Measurements from ENCODE around the gene PPP1R14D.
A peak's percentile ranks its signal among the peaks of the same experiment; 100 is the strongest.

PPP1R14D gene

DNA sequence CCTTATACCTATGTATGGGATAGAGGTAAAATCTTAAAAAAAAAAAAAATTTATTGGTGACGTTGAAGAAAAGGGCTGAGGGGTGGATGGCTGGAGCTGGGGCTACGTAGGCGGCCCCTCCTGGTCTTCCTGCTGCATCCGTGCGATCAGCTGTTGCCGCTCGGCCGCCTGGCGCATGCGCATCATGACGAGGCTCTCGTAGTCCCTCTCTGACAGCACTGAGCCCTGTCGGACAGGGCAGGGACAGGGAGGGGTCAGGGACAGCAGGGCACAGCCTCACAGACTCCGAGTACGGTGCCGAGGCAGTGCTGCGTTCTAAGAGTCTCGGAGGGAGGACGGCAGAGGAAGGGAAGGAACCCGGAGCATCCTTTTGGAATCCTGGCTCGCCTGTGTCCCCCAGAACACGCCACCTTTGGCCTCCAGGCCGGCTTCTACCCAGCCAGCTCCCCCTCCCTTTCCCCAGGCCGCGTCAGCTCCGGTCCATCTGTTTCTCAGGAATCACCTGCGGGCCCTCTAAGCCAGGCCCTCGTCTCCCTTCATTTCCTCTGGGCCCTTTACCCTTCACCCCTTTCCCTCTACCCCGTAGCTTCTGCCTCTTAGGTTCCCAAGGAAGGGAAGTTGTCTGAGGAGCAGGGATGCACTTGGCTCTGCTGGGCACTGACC is 60.5 kb downstream of the PPP1R14D start:
- Histone ChIP-seq H3K9ac (ENCODE audit: low read length) (no peak overlapping the region), H3K27ac (ENCODE audit: low read depth, low read length) (no peak overlapping the region; the same call in 1 of the 2 replicates), H3K36me3 (ENCODE audit: control insufficient read depth, insufficient read depth, low read length) (peaks cover 19% of the 10 kb centered on the region), H3K4me3 (ENCODE audit: low read depth, low read length) (no peak overlapping the region), H3K9me3 (ENCODE audit: control insufficient read depth, insufficient read depth, low read depth, low read length) (no peaks in the 10 kb centered on the region), H3K4me1 (ENCODE audit: control insufficient read depth, insufficient read depth, low read length) (peaks cover 50% of the 10 kb centered on the region), H3K27me3 (ENCODE audit: control insufficient read depth, insufficient read depth, low read length) (no peaks in the 10 kb centered on the region)

DNA sequence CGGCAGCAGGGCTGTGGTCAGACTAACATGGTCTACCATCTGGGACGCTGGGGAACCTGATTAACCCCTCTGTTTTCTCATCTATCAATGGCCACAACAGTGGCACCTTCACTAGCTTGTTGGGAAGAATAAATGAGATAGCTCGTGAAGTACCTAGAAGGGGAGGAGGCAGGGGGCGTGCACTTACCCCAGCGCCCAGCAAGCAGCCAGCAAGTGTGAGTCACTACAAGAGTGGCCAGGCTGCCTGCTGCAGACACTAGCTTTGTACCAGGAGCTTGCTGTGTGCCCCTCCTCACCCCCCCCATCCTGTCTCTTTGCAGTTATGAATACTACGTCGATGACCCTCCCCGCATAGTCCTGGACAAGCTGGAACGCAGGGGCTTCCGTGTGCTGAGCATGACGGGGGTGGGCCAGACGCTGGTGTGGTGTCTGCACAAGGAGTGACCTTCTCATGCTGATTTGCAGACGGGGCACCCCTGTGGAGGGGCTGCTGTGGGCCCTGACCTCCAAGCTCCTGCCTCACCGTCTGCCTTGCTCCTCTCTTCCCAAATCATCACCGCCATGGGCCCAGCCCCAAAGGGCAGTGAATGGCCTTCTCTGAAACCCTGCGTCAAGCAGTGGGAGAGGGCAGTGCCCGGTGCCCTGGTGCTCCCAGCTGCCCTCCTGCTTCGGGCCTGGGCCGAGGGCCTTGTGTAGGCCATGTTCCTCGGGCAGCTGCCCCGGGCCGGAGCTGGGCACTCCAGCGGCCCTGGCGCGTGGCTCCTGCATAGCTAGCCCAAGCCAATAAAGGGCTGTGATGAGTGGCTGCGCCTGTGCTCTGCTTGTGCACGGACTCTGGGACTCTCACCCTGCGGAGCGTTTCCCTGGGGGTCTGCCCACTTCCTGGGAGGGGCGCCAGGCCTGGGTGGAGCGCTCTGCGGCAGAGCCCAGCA is 61.3 kb downstream of the PPP1R14D start:
- Histone ChIP-seq H3K4me1 (ENCODE audit: control insufficient read depth, insufficient read depth, low read length) (peaks cover 50% of the 10 kb centered on the region), H3K4me3 (ENCODE audit: low read depth, low read length) (no peak overlapping the region; the same call in 1 of the 2 replicates), H3K27me3 (ENCODE audit: control insufficient read depth, insufficient read depth, low read length) (no peaks in the 10 kb centered on the region), H3K9me3 (ENCODE audit: control insufficient read depth, insufficient read depth, low read depth, low read length) (no peaks in the 10 kb centered on the region), H3K36me3 (ENCODE audit: control insufficient read depth, insufficient read depth, low read length) (peaks cover 19% of the 10 kb centered on the region; the same call in 1 of the 2 replicates), H3K9ac (ENCODE audit: low read length) (no peak overlapping the region), H3K27ac (ENCODE audit: low read depth, low read length) (peak overlapping the region; percentile 28; the same call in 1 of the 2 replicates)

DNA sequence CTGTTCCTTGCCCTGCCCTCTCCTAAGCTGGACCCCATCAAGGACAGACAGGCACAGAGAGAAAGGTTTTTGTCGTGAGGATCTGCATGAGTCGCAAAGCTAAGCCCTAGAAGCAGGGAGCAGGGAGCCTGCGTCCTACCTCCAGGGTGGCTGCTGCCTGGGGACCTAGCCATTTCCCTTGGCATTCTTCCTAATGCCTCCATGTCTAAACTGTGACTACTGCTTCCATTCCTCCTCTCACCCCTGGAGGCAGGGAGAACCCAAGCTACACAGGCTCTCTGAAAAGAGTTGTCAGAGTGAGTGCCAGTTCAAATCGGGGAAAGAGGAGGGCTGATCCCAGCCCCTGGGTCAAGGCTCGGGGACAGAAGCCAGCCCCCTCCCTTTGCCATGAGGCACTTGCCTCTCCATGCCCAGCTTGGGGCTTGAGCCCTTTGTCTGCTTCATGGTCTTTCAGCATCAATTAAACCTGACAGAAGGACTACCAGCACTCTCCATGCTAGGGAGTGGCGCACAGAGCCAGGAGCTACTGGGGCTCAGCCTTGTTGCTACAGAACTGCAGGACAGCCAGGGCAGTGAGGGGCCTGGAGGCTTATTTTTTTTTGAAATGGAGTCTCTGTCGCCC is 62.2 kb downstream of the PPP1R14D start:
- H3K27ac ChIP-seq (ENCODE audit: low read depth, low read length) = no peak overlapping the region
- H3K9ac ChIP-seq (ENCODE audit: low read length) = peak overlapping the region; percentile 16

More for the DNA sequence above, 62.2 kb downstream of the PPP1R14D start:
- H3K27me3 ChIP-seq (ENCODE audit: control insufficient read depth, insufficient read depth, low read length) = no peaks in the 10 kb centered on the region
- H3K4me3 ChIP-seq (ENCODE audit: low read depth, low read length) = peak overlapping the region; percentile 94; the same call in 1 of the 2 replicates
- no peaks in the 10 kb centered on the region for H3K9me3 ChIP-seq (ENCODE audit: control insufficient read depth, insufficient read depth, low read depth, low read length)
- peaks cover 16% of the 10 kb centered on the region; the same call in 1 of the 2 replicates for H3K36me3 ChIP-seq (ENCODE audit: control insufficient read depth, insufficient read depth, low read length)
- H3K4me1 ChIP-seq (ENCODE audit: control insufficient read depth, insufficient read depth, low read length) = peaks cover 50% of the 10 kb centered on the region

Data from HUES6 (cell line).